T-cell (primary cell): ENCODE measurements around the gene DEK. TPM values are rescaled to one million over a fixed set of nuclear protein-coding genes. Genes with fewer than 3 reads are reported as not detected.
"Not testable (repeated sequence)": the region's sequence is repeated elsewhere in the genome, so short reads cannot be mapped to it uniquely, and the experiment has no call there.

ENCODE experiments used
- ATAC-seq, 4 experiments: fragments of 200-7000 bp in 3 of 4; fragments of 150-1000 bp in 1 of 4; cut with Tn5 transposase; replicated peaks in 1 of 4; 1 replicate in 3 of 4; 2 replicates in 1 of 4; pipeline ENCODE4 v1.10.0; 2021; ENCODE audit warnings: moderate library complexity in 3 of 4, mild to moderate bottlenecking in 2 of 4, moderate number of reproducible peaks in 1 of 4
- CTCF ChIA-PET, 2 donors: fragments of 300-600 bp; sonication (Branson Sonifier 250); formaldehyde crosslinking; loops; one replicate each; lab custom pipeline; 2022; ENCODE audit warnings: antibody characterized with exemption in 2 of 2; lab: Charles Lee
- POLR2A ChIA-PET, 2 donors: fragments of 300-600 bp; sonication (Branson Sonifier 250); formaldehyde crosslinking; loops; one replicate each; lab custom pipeline; 2022; ENCODE audit warnings: antibody characterized with exemption in 2 of 2; lab: Charles Lee
- DNase-seq, 35 experiments: peaks; one replicate each; pipeline versions ENCODE4 v3.0.0 to v3.0.0-alpha.2; 2013 to 2023
- H3K27ac ChIP-seq: one replicate; pipeline ENCODE4 v1.5.1; 2013; ENCODE audit warnings: low read length
- H3K27me3 ChIP-seq, 2 experiments: replicated peaks in 1 of 2; 1 replicate in 1 of 2; 2 replicates in 1 of 2; pipeline versions ENCODE4 v1.6.1 to v1.7.0; 2013; ENCODE audit warnings: low read length in 1 of 2, mixed read lengths in 1 of 2; ENCODE audit not compliant: control insufficient read depth in 2 of 2, insufficient read depth in 2 of 2; ENCODE audit errors: extremely low read depth in 1 of 2
- H3K36me3 ChIP-seq, 2 donors: 1 replicate in 1 of 2; 2 replicates in 1 of 2; pipeline versions ENCODE4 v1.6.1 to v1.7.0; 2013; ENCODE audit warnings: low read length in 1 of 2; ENCODE audit not compliant: control insufficient read depth in 2 of 2, insufficient read depth in 1 of 2; ENCODE audit errors: extremely low read depth in 1 of 2
- H3K4me1 ChIP-seq, 2 experiments: 1 replicate in 1 of 2; 2 replicates in 1 of 2; pipeline versions ENCODE4 v1.6.1 to v1.7.0; 2013; ENCODE audit warnings: low read length in 2 of 2, mixed read lengths in 1 of 2; ENCODE audit not compliant: insufficient read depth in 2 of 2, control insufficient read depth in 1 of 2; ENCODE audit errors: extremely low read depth in 1 of 2
- H3K4me3 ChIP-seq, 2 donors: 1 replicate in 1 of 2; 2 replicates in 1 of 2; pipeline versions ENCODE4 v1.5.1 to v1.7.0; 2013; ENCODE audit warnings: mild to moderate bottlenecking in 2 of 2, low read length in 1 of 2, moderate library complexity in 1 of 2; ENCODE audit not compliant: control insufficient read depth in 1 of 2; ENCODE audit errors: extremely low read depth in 1 of 2
- H3K9me3 ChIP-seq: 2 replicates; pipeline ENCODE4 v1.7.0; 2013
- H3K27ac Mint-ChIP-seq, 2 donors: one replicate each; pipeline ENCODE4 v1.8.0; 2020 to 2021; ENCODE audit warnings: mild to moderate bottlenecking in 2 of 2, mixed read lengths in 2 of 2
- H3K27me3 Mint-ChIP-seq, 2 donors: one replicate each; pipeline ENCODE4 v1.8.0; 2021 to 2022; ENCODE audit warnings: mixed read lengths in 2 of 2
- H3K36me3 Mint-ChIP-seq: one replicate; pipeline ENCODE4 v1.8.0; 2021; ENCODE audit warnings: mixed read lengths
- H3K4me1 Mint-ChIP-seq, 3 donors: one replicate each; pipeline ENCODE4 v1.8.0; 2020 to 2022; ENCODE audit warnings: mixed read lengths in 3 of 3, mild to moderate bottlenecking in 1 of 3
- H3K4me3 Mint-ChIP-seq, 3 donors: one replicate each; pipeline ENCODE4 v1.8.0; 2020 to 2022; ENCODE audit warnings: mild to moderate bottlenecking in 3 of 3, mixed read lengths in 3 of 3, moderate library complexity in 3 of 3
- H3K9me3 Mint-ChIP-seq, 3 donors: one replicate each; pipeline ENCODE4 v1.8.0; 2020 to 2022; ENCODE audit warnings: mixed read lengths in 3 of 3
- WGBS: methylation state at CpG from one replicate; pipeline ENCODE4 v1.1.5; 2013; ENCODE audit warnings: missing lambda C conversion rate; ENCODE audit not compliant: insufficient coverage; 5-methylcytosine and 5-hydroxymethylcytosine counted together
- total RNA-seq, 35 experiments: library from RNA in 6 of 35; stranded (reverse) in 6 of 35; fragments of 120-200 nt in 1 of 35; gene quantifications; one replicate each; pipeline versions ENCODE4 v1.2.1 to v1.2.4 and lab custom pipeline; 2013 to 2026

The DEK gene
- total RNA-seq, 5 donors from 2014 or later (not counting 1 experiment from before 2014, with no cell fraction given) = 60.7 to 113 (median 103) TPM

GRCh38 chr6:18241208-18242038, 22.9 kb downstream of the DEK start:
- no peak overlapping the region for H3K27ac ChIP-seq
- Mint-ChIP-seq H3K27ac (peak overlapping the region; percentile 77 to 84), H3K36me3 (peaks cover 50% of the 10 kb centered on the region), H3K4me3 (no peak overlapping the region), H3K9me3 (no peaks in the 10 kb centered on the region), H3K27me3 (no peaks in the 10 kb centered on the region), H3K4me1 (peaks cover 26 to 54% (median 52%) of the 10 kb centered on the region in 3 donors)
- ChIA-PET POLR2A (interaction anchor here in 1 of 2 donors (0.9 kb wide), 1 partner anchor 16 kb away, joined by 3 read pairs; no protein-coding TSS in a partner anchor), CTCF (interaction anchor here in 1 of 2 donors (1.1 kb wide), 1 partner anchor 10 kb away, joined by 3 read pairs; no protein-coding TSS in a partner anchor)
- no CpG with 5 or more reads among the region's 1 CpG for WGBS
- no peaks in the 10 kb centered on the region for H3K9me3 ChIP-seq
- H3K36me3 ChIP-seq = peaks cover 17 to 26% of the 10 kb centered on the region in 2 donors
- H3K4me1 ChIP-seq = peaks cover 2 to 7% of the 10 kb centered on the region in 2 experiments
- peak in 1 of 35 experiments; percentile 8 for DNase-seq
- H3K4me3 ChIP-seq = no peak overlapping the region
- no peaks in the 10 kb centered on the region for H3K27me3 ChIP-seq
- ATAC-seq = peak in 3 of 4 experiments; percentile 60 to 84 (median 83)

DNA sequence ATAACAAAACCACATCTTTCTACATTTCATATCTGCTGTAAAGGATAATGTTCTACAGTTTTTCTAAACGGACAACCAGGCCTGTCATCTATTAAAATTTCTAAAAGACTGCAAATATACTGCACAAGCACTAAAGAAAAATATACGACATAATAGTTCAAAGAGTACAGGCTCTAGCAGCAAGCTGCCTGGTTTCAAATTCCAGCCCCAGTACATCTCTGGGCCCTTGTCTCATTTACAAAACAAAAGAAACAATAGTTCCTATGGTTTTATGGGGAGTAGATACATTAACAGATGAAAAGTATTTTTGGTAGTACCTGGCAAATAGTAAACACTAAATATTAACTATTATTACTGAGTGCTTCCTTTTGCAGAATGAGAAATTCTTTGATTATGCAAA, 24.1 kb downstream of the DEK start:
- Mint-ChIP-seq H3K9me3 (no peaks in the 10 kb centered on the region), H3K4me3 (no peak overlapping the region), H3K27me3 (no peaks in the 10 kb centered on the region), H3K27ac (peak overlapping the region; percentile 77 to 84), H3K4me1 (peaks cover 26 to 42% (median 41%) of the 10 kb centered on the region in 3 donors), H3K36me3 (peaks cover 50% of the 10 kb centered on the region)
- H3K27me3 ChIP-seq = no peaks in the 10 kb centered on the region
- H3K36me3 ChIP-seq = peaks cover 17 to 31% of the 10 kb centered on the region in 2 donors
- ATAC-seq (no peak), DNase-seq (no peak)
- peaks cover 2 to 4% of the 10 kb centered on the region in 2 experiments for H3K4me1 ChIP-seq
- ChIA-PET CTCF (interaction anchor here in 1 of 2 donors (0.7 kb wide), 1 partner anchor 351 kb away, joined by 3 read pairs; no protein-coding TSS in a partner anchor), POLR2A (no interaction called here)
- H3K27ac ChIP-seq = no peak overlapping the region
- no CpG with 5 or more reads among the region's 2 CpGs for WGBS
- no peak overlapping the region for H3K4me3 ChIP-seq
- no peaks in the 10 kb centered on the region for H3K9me3 ChIP-seq

- Mint-ChIP-seq H3K4me3 (no peak overlapping the region), H3K27ac (peak overlapping the region in 1 of 2 donors; percentile 28), H3K9me3 (peaks cover 0 to 21% (median 12%) of the 10 kb centered on the region in 3 donors), H3K4me1 (peaks cover 13 to 20% (median 15%) of the 10 kb centered on the region in 3 donors), H3K27me3 (no peaks in the 10 kb centered on the region), H3K36me3 (peaks cover 53% of the 10 kb centered on the region)
- no peak overlapping the region for H3K4me3 ChIP-seq
- peaks cover 2 to 3% of the 10 kb centered on the region in 2 experiments for H3K4me1 ChIP-seq
- no CpG with 5 or more reads among the region's 1 CpG for WGBS
- ChIA-PET POLR2A (interaction anchor here in 1 of 2 donors (0.5 kb wide), 1 partner anchor 90 kb away, joined by 4 read pairs; no protein-coding TSS in a partner anchor), CTCF (no interaction called here)
- H3K9me3 ChIP-seq = no peaks in the 10 kb centered on the region
- no peaks in the 10 kb centered on the region for H3K27me3 ChIP-seq
- ATAC-seq (no peak), DNase-seq (no peak)
- peaks cover 17 to 36% of the 10 kb centered on the region in 2 donors for H3K36me3 ChIP-seq
- no peak overlapping the region for H3K27ac ChIP-seq
Measured at GRCh38 chr6:18237167-18237566, 27.2 kb downstream of the DEK start.

- Mint-ChIP-seq H3K4me1 (peaks cover 0 to 17% (median 1%) of the 10 kb centered on the region in 3 donors), H3K36me3 (peaks cover 68% of the 10 kb centered on the region), H3K4me3 (no peak overlapping the region), H3K9me3 (peaks cover 0 to 37% (median 23%) of the 10 kb centered on the region in 3 donors), H3K27ac (no peak overlapping the region), H3K27me3 (no peaks in the 10 kb centered on the region)
- Histone ChIP-seq H3K4me1 (no peaks in the 10 kb centered on the region), H3K9me3 (no peaks in the 10 kb centered on the region), H3K27ac (no peak overlapping the region), H3K36me3 (peaks cover 17 to 36% of the 10 kb centered on the region in 2 donors), H3K27me3 (no peaks in the 10 kb centered on the region), H3K4me3 (no peak overlapping the region)
- no CpG with 5 or more reads among the region's 3 CpGs for WGBS
- POLR2A ChIA-PET = no interaction called here
- no peak for ATAC-seq
- no peak for DNase-seq
- CTCF ChIA-PET = no interaction called here
Measured at GRCh38 chr6:18235524-18235923, 28.8 kb downstream of the DEK start.

- no peaks in the 10 kb centered on the region for H3K27me3 Mint-ChIP-seq
- H3K36me3 Mint-ChIP-seq = peaks cover 74% of the 10 kb centered on the region
- no peak for DNase-seq
- Histone ChIP-seq H3K27ac (no peak overlapping the region), H3K4me3 (no peak overlapping the region), H3K27me3 (no peaks in the 10 kb centered on the region), H3K36me3 (peaks cover 17 to 36% of the 10 kb centered on the region in 2 donors), H3K9me3 (no peaks in the 10 kb centered on the region), H3K4me1 (no peaks in the 10 kb centered on the region)
- CTCF ChIA-PET = no interaction called here
- peak overlapping the region in 1 of 2 donors; percentile 9 for H3K27ac Mint-ChIP-seq
- 100% methylated on average over 1 of the region's 1 CpG for WGBS
- H3K4me3 Mint-ChIP-seq = no peak overlapping the region
- ATAC-seq = no peak
- POLR2A ChIA-PET = no interaction called here
- peaks cover 2 to 43% (median 26%) of the 10 kb centered on the region in 3 donors for H3K9me3 Mint-ChIP-seq
- peaks cover 0 to 15% (median 0%) of the 10 kb centered on the region in 3 donors for H3K4me1 Mint-ChIP-seq
Measured at GRCh38 chr6:18234564-18234963, 29.8 kb downstream of the DEK start.

DNA sequence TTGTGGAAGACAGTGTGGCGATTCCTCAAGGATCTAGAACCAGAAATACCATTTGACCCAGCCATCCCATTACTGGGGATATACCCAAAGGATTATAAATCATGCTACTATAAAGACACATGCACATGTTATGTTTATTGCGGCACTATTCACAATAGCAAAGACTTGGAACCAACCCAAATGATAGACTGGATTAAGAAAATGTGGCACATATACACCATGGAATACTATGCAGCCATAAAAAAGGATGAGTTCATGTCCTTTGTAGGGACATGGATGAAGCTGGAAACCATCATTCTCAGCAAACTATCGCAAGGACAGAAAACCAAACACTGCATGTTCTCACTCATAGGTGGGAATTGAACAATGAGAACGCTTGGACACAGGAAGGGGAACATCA, 30.6 kb downstream of the DEK start:
- WGBS = no CpG with 5 or more reads among the region's 4 CpGs
- CTCF ChIA-PET, H3K27me3 Mint-ChIP-seq, H3K9me3 ChIP-seq, H3K4me3 ChIP-seq, H3K27ac ChIP-seq, H3K27ac Mint-ChIP-seq, H3K4me3 Mint-ChIP-seq, H3K4me1 ChIP-seq, DNase-seq, H3K27me3 ChIP-seq, ATAC-seq, POLR2A ChIA-PET: not testable (repeated sequence)
- peaks cover 20 to 32% of the 10 kb centered on the region in 2 donors for H3K36me3 ChIP-seq
- Mint-ChIP-seq H3K4me1 (peaks cover 0 to 17% (median 0%) of the 10 kb centered on the region in 3 donors), H3K36me3 (peaks cover 78% of the 10 kb centered on the region), H3K9me3 (peaks cover 6 to 46% (median 26%) of the 10 kb centered on the region in 3 donors)
